Fibroblast of the aortic adventitia (primary cell): ENCODE measurements around the gene EIF4ENIF1. TPM values are rescaled to one million over a fixed set of nuclear protein-coding genes. Genes with fewer than 3 reads are reported as not detected.
"Not testable (repeated sequence)": the region's sequence is repeated elsewhere in the genome, so short reads cannot be mapped to it uniquely, and the experiment has no call there.

ENCODE experiments used
- DNase-seq: peaks from one replicate; pipeline ENCODE4 v3.0.0-alpha.2; 2010; ENCODE audit warnings: low read depth
- H3K4me3 ChIP-seq: 2 replicates; pipeline ENCODE4 v1.5.1; 2011; ENCODE audit warnings: low read depth, mild to moderate bottlenecking, control low read depth, low read length, moderate library complexity
- total RNA-seq: library from RNA; depleted of rRNA; stranded (reverse); fragments of >200 nt; gene quantifications from 2 replicates; pipeline ENCODE4 v1.2.3, GENCODE V29; 2012; ENCODE audit warnings: low replicate concordance
- TF ChIP-seq, protein P1 (sequence below): IDR thresholded peaks from 2 replicates; pipeline ENCODE4 v1.5.1; 2011; ENCODE audit warnings: mild to moderate bottlenecking, low read length, control low read depth, inconsistent platforms; ENCODE audit not compliant: insufficient read depth

EIF4ENIF1 gene
- total RNA-seq, 1 donor: 15.4 TPM

- H3K4me3 ChIP-seq: peak overlapping the region; percentile 92
- DNase-seq: no peak
- TF ChIP-seq, protein P1, sequence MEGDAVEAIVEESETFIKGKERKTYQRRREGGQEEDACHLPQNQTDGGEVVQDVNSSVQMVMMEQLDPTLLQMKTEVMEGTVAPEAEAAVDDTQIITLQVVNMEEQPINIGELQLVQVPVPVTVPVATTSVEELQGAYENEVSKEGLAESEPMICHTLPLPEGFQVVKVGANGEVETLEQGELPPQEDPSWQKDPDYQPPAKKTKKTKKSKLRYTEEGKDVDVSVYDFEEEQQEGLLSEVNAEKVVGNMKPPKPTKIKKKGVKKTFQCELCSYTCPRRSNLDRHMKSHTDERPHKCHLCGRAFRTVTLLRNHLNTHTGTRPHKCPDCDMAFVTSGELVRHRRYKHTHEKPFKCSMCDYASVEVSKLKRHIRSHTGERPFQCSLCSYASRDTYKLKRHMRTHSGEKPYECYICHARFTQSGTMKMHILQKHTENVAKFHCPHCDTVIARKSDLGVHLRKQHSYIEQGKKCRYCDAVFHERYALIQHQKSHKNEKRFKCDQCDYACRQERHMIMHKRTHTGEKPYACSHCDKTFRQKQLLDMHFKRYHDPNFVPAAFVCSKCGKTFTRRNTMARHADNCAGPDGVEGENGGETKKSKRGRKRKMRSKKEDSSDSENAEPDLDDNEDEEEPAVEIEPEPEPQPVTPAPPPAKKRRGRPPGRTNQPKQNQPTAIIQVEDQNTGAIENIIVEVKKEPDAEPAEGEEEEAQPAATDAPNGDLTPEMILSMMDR: no peak
These were observed 1.7 kb upstream of the EIF4ENIF1 start for GRCh38 chr22:31491218-31491962.

- H3K4me3 ChIP-seq: peak overlapping the region; percentile 92
- TF ChIP-seq, protein P1: peak; percentile 25
- DNase-seq: peak; percentile 65
These were observed 869 bp upstream of the EIF4ENIF1 start for GRCh38 chr22:31490496-31490925.

GRCh38 chr22:31488988-31489617 lies 539 bp downstream of the EIF4ENIF1 start:
- DNase-seq: peak; percentile 11
- TF ChIP-seq, protein P1: no peak
- H3K4me3 ChIP-seq: peak overlapping the region; percentile 92

DNA sequence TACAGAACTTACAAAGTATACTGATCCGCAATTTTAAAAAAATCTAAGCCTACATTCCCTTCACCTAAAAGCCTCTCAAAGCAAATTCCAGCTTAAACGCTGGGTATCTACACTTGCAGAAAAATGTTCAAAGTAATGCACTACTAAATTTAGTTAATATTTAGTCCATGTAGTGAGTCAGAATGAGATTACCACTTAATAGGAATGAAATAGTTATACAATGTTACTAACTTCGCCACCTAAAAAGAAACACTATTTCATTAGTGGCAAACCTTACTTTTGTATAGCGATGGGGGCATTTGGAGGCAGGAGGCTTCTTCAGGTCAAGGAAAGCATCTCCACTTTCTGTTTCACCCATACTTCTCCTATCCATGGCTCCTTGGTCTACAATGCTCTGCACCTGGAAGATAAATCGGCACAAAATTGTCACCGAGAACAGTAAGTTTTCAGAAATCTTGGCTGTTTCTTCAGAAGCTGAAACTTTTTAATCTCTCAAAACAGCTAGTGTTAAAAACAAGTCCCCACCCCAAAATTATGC lies 1.2 kb downstream of the EIF4ENIF1 start:
- TF ChIP-seq, protein P1: no peak
- peak; percentile 1 for DNase-seq
- H3K4me3 ChIP-seq: peak overlapping the region; percentile 92

- TF ChIP-seq, protein P1: no peak
- H3K4me3 ChIP-seq: no peak overlapping the region
- no peak for DNase-seq
These were observed 2.7 kb downstream of the EIF4ENIF1 start for GRCh38 chr22:31486951-31487350.

- not testable (repeated sequence) for H3K4me3 ChIP-seq, DNase-seq
These were observed 3.3 kb downstream of the EIF4ENIF1 start for GRCh38 chr22:31486369-31486768.

GRCh38 chr22:31482470-31482869 lies 7.2 kb downstream of the EIF4ENIF1 start:
- H3K4me3 ChIP-seq, DNase-seq: not testable (repeated sequence)
